Activated T-cell treated with anti-CD3 and anti-CD28 coated beads for 1 hour (primary cell): ENCODE data around the gene RNF115.
"Not testable (repeated sequence)": the region's sequence is repeated elsewhere in the genome, so short reads cannot be mapped to it uniquely, and the experiment has no call there.

Experiments used
- DNase-seq: peaks from one replicate; pipeline ENCODE4 v3.0.0-alpha.2; 2020; ENCODE audit warnings: low read depth

The RNF115 gene

GRCh38 chr1:145823565-145824498 lies at the start of gene RNF115, which contains the start of gene POLR3C:
RNF115 (minus strand) TSS chr1:145824095; CDS start chr1:145823873, 222 bp downstream.
POLR3C (plus strand) TSS chr1:145824200; CDS start chr1:145825777, 1,577 bp downstream.
- peak; percentile 81 for DNase-seq

- DNase-seq: peak; percentile 19
Measured at GRCh38 chr1:145871994-145872924, 48.4 kb upstream of the RNF115 start.

GRCh38 chr1:145868232-145868631 lies 44.3 kb upstream of the RNF115 start:
- DNase-seq: no peak

- no peak for DNase-seq
Measured at GRCh38 chr1:145863282-145864018, 39.6 kb upstream of the RNF115 start.

- peak; percentile 65 for DNase-seq
Measured at GRCh38 chr1:145859491-145860023, 35.7 kb upstream of the RNF115 start.

- peak; percentile 70 for DNase-seq
Measured at GRCh38 chr1:145858901-145859490, 35.1 kb upstream of the RNF115 start, which contains the start of gene PIAS3. PIAS3 (minus strand) TSS chr1:145859081; CDS start chr1:145858990, 91 bp downstream.

- DNase-seq: peak; percentile 39
Measured at GRCh38 chr1:145858238-145858900, 34.5 kb upstream of the RNF115 start.

GRCh38 chr1:145857170-145857569 lies 33.3 kb upstream of the RNF115 start:
- DNase-seq: no peak

GRCh38 chr1:145855426-145855948 lies 31.6 kb upstream of the RNF115 start:
- DNase-seq: no peak

- DNase-seq: no peak
Measured at GRCh38 chr1:145849356-145850160, 25.7 kb upstream of the RNF115 start.

- no peak for DNase-seq
Measured at GRCh38 chr1:145847827-145848226, 23.9 kb upstream of the RNF115 start.

- DNase-seq: no peak
Measured at GRCh38 chr1:145846201-145846612, 22.3 kb upstream of the RNF115 start.

- DNase-seq: peak; percentile 76
Measured at GRCh38 chr1:145845514-145846161, 21.7 kb upstream of the RNF115 start, which contains the start of gene NUDT17. NUDT17 (plus strand) TSS chr1:145845630; CDS start chr1:145845641, 11 bp downstream.

GRCh38 chr1:145845144-145845513 lies 21.2 kb upstream of the RNF115 start:
- no peak for DNase-seq

- no peak for DNase-seq
Measured at GRCh38 chr1:145843031-145843430, 19.1 kb upstream of the RNF115 start.

GRCh38 chr1:145837656-145838055 lies 13.8 kb upstream of the RNF115 start:
- no peak for DNase-seq

GRCh38 chr1:145830810-145831209 lies 6.9 kb upstream of the RNF115 start:
- DNase-seq: not testable (repeated sequence)

- DNase-seq: no peak
Measured at GRCh38 chr1:145828367-145829026, 4.6 kb upstream of the RNF115 start.
